Thyroid gland (tissue), 4 donors: ENCODE results near the gene SMARCAL1. TPM values are rescaled to one million over a fixed set of nuclear protein-coding genes. Genes with fewer than 3 reads are reported as not detected.

ENCODE experiments used
- DNase-seq, 2 donors: peaks; one replicate each; pipeline ENCODE4 v3.0.0-alpha.2; 2019
- H3K27ac ChIP-seq, 3 donors: fragments of 200-600 bp; sonication (generic); 1 replicate in 2 of 3; 2 replicates in 1 of 3; pipeline ENCODE4 v1.5.1; 2016 to 2019; ENCODE audit warnings: mild to moderate bottlenecking in 1 of 3, moderate library complexity in 1 of 3
- H3K27me3 ChIP-seq: fragments of 200-600 bp; sonication (generic); one replicate; pipeline ENCODE4 v1.5.1; 2019
- H3K36me3 ChIP-seq, 2 donors: fragments of 200-600 bp; sonication (generic); one replicate each; pipeline ENCODE4 v1.5.1; 2016 to 2019
- H3K4me1 ChIP-seq, 2 donors: fragments of 200-600 bp; sonication (generic); one replicate each; pipeline ENCODE4 v1.5.1; 2017 to 2019
- H3K4me3 ChIP-seq, 3 donors: fragments of 200-600 bp; sonication (generic); replicated peaks in 1 of 3; 1 replicate in 2 of 3; 2 replicates in 1 of 3; pipeline ENCODE4 v1.5.1; 2016; ENCODE audit warnings: mild to moderate bottlenecking in 1 of 3
- H3K9me3 ChIP-seq: fragments of 200-600 bp; sonication (generic); one replicate; pipeline ENCODE4 v1.5.1; 2017
- POLR2A ChIP-seq, 2 donors: fragments of 450-650 bp; IDR thresholded peaks; one replicate each; pipeline ENCODE4 v1.6.1; 2017; ENCODE audit warnings: antibody characterized with exemption in 2 of 2, mild to moderate bottlenecking in 2 of 2, moderate library complexity in 1 of 2
- WGBS, 2 donors: methylation state at CpG; one replicate each; pipeline ENCODE4 v1.1.5; 2017; 5-methylcytosine and 5-hydroxymethylcytosine counted together
- intact Hi-C: fragments of 100-400 bp; cut with DNase I; formaldehyde crosslinking; loops from one replicate; pipeline ENCODE4 v1.15.1; 2023
- total RNA-seq, 4 donors: library from RNA; depleted of rRNA; stranded (reverse); fragments of >200 nt; gene quantifications; one replicate each; pipeline ENCODE4 v1.2.3, GENCODE V29; 2016
- TF ChIP-seq, protein P1 (sequence below), 6 experiments: fragments of 200-600 bp in 3 of 6; fragments of 450-650 bp in 3 of 6; sonication (generic) in 3 of 6; IDR thresholded peaks; one replicate each; pipeline ENCODE4 v1.5.1; 2016 to 2019; ENCODE audit warnings: antibody characterized with exemption in 6 of 6, mild to moderate bottlenecking in 2 of 6, inconsistent platforms in 1 of 6, moderate library complexity in 1 of 6

SMARCAL1 gene
- total RNA-seq, 4 donors from 2014 or later = 19.5 to 31.4 (median 24.6) TPM

GRCh38 chr2:216426166-216426777 lies 14.0 kb downstream of the SMARCAL1 start:
- peaks cover 60 to 74% of the 10 kb centered on the region in 2 donors for H3K36me3 ChIP-seq
- H3K4me3 ChIP-seq = no peak overlapping the region
- no peak overlapping the region for H3K27ac ChIP-seq
- TF ChIP-seq, protein P1, sequence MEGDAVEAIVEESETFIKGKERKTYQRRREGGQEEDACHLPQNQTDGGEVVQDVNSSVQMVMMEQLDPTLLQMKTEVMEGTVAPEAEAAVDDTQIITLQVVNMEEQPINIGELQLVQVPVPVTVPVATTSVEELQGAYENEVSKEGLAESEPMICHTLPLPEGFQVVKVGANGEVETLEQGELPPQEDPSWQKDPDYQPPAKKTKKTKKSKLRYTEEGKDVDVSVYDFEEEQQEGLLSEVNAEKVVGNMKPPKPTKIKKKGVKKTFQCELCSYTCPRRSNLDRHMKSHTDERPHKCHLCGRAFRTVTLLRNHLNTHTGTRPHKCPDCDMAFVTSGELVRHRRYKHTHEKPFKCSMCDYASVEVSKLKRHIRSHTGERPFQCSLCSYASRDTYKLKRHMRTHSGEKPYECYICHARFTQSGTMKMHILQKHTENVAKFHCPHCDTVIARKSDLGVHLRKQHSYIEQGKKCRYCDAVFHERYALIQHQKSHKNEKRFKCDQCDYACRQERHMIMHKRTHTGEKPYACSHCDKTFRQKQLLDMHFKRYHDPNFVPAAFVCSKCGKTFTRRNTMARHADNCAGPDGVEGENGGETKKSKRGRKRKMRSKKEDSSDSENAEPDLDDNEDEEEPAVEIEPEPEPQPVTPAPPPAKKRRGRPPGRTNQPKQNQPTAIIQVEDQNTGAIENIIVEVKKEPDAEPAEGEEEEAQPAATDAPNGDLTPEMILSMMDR (IDR thresholded peaks at IDR 0.05) = no peak
- TF ChIP-seq POLR2A (IDR thresholded peaks at IDR 0.05) = no peak
- no peak for DNase-seq
- H3K9me3 ChIP-seq = no peaks in the 10 kb centered on the region
- H3K27me3 ChIP-seq = no peaks in the 10 kb centered on the region
- H3K4me1 ChIP-seq = no peaks in the 10 kb centered on the region
- intact Hi-C loops = no loop called here
- 96 to 98% methylated on average over 2 of the region's 2 CpGs for WGBS, 2 donors

- TF ChIP-seq, protein P1 (IDR thresholded peaks at IDR 0.05) = no peak
- no peak for TF ChIP-seq POLR2A (IDR thresholded peaks at IDR 0.05)
- H3K36me3 ChIP-seq = peaks cover 59 to 75% of the 10 kb centered on the region in 2 donors
- no peak overlapping the region for H3K27ac ChIP-seq
- 87% methylated on average over 4 of the region's 4 CpGs for WGBS, 2 donors
- no peak for DNase-seq
- H3K9me3 ChIP-seq = no peaks in the 10 kb centered on the region
- no peaks in the 10 kb centered on the region for H3K4me1 ChIP-seq
- H3K4me3 ChIP-seq = no peak overlapping the region
- intact Hi-C loops = no loop called here
- H3K27me3 ChIP-seq = no peaks in the 10 kb centered on the region
Measured at GRCh38 chr2:216426938-216427337, 14.7 kb downstream of the SMARCAL1 start.

- no peak overlapping the region for H3K27ac ChIP-seq
- no peak overlapping the region for H3K4me3 ChIP-seq
- intact Hi-C loops = no loop called here
- DNase-seq = no peak
- H3K9me3 ChIP-seq = no peaks in the 10 kb centered on the region
- TF ChIP-seq POLR2A (IDR thresholded peaks at IDR 0.05) = no peak
- TF ChIP-seq, protein P1 (IDR thresholded peaks at IDR 0.05) = no peak
- peaks cover 59 to 69% of the 10 kb centered on the region in 2 donors for H3K36me3 ChIP-seq
- 67 to 79% methylated on average over 6 of the region's 6 CpGs for WGBS, 2 donors
- no peaks in the 10 kb centered on the region for H3K27me3 ChIP-seq
- no peaks in the 10 kb centered on the region for H3K4me1 ChIP-seq
Measured at GRCh38 chr2:216428618-216429350, 16.5 kb downstream of the SMARCAL1 start.

GRCh38 chr2:216429428-216429827 lies 17.1 kb downstream of the SMARCAL1 start:
- no peak for DNase-seq
- no peaks in the 10 kb centered on the region for H3K27me3 ChIP-seq
- intact Hi-C loops = no loop called here
- no peaks in the 10 kb centered on the region for H3K4me1 ChIP-seq
- 91 to 94% methylated on average over 5 of the region's 5 CpGs for WGBS, 2 donors
- peaks cover 59 to 64% of the 10 kb centered on the region in 2 donors for H3K36me3 ChIP-seq
- no peak overlapping the region for H3K4me3 ChIP-seq
- H3K27ac ChIP-seq = no peak overlapping the region
- no peaks in the 10 kb centered on the region for H3K9me3 ChIP-seq
- TF ChIP-seq, protein P1 (IDR thresholded peaks at IDR 0.05) = no peak
- no peak for TF ChIP-seq POLR2A (IDR thresholded peaks at IDR 0.05)
